GM12878 (cell line): ENCODE results near the gene PRPF38A. TPM values are rescaled to one million over a fixed set of nuclear protein-coding genes. Genes with fewer than 3 reads are reported as not detected.

Experiments used
- ATAC-seq: fragments of 200-7000 bp; cut with Tn5 transposase; 3 replicates; pipeline ENCODE4 v1.9.1; 2020; ENCODE audit warnings: mild to moderate bottlenecking, moderate library complexity
- BruUV-seq: library from RNA; stranded (reverse); fragments of 400-500 nt; replicated peaks from 2 replicates; lab custom pipeline; 2021; lab: Mats Ljungman, UMichigan
- CTCF ChIA-PET: fragments of 300-600 bp; sonication (Branson Sonifier 250); formaldehyde crosslinking; extraction: SDS; loops from one replicate; lab custom pipeline; 2021; ENCODE audit warnings: inconsistent platforms; lab: Yijun Ruan, JAX
- POLR2A ChIA-PET: fragments of 350-600 bp; formaldehyde crosslinking; extraction: SDS; loops from one replicate; lab custom pipeline; 2021; ENCODE audit warnings: inconsistent platforms; lab: Charles Lee
- RAD21 ChIA-PET: fragments of 300-600 bp; sonication (Branson Sonifier 250); formaldehyde crosslinking; loops from one replicate; lab custom pipeline; 2023; ENCODE audit warnings: antibody characterized with exemption; ENCODE audit not compliant: unreplicated experiment; lab: Charles Lee
- SMC1A ChIA-PET: fragments of 300-600 bp; sonication (Branson Sonifier 250); formaldehyde crosslinking; loops from one replicate; lab custom pipeline; 2023; ENCODE audit not compliant: unreplicated experiment, uncharacterized antibody; lab: Charles Lee
- DNase-seq: peaks from one replicate; pipeline ENCODE4 v3.0.0-alpha.2; 2011; ENCODE audit warnings: low read depth, low spot score
- FAIRE-seq: peaks from 3 replicates; lab custom pipeline; 2011; peaks lifted over from hg19 to GRCh38; lab: Jason Lieb, UNC
- H2AFZ ChIP-seq: 2 replicates; pipeline ENCODE4 v1.6.0; 2011; ENCODE audit warnings: low read depth, low read length, control low read depth; ENCODE audit not compliant: control insufficient read depth
- H3K27ac ChIP-seq: 2 replicates; pipeline ENCODE4 v1.5.1; 2011; ENCODE audit warnings: control low read depth; ENCODE audit not compliant: control insufficient read depth, insufficient read depth
- H3K27me3 ChIP-seq, 2 experiments: replicated peaks in 1 of 2; 2 replicates each; pipeline versions ENCODE4 v1.6.0 to v1.6.1; 2011; ENCODE audit warnings: low read length in 1 of 2; ENCODE audit not compliant: control insufficient read depth in 2 of 2, insufficient read depth in 2 of 2
- H3K36me3 ChIP-seq, 2 experiments: 2 replicates each; pipeline ENCODE4 v1.5.1; 2011; ENCODE audit warnings: low read length in 1 of 2; ENCODE audit not compliant: control insufficient read depth in 2 of 2, insufficient read depth in 2 of 2
- H3K4me1 ChIP-seq: 2 replicates; pipeline ENCODE4 v1.6.1; 2011; ENCODE audit warnings: mild to moderate bottlenecking, low read length, moderate library complexity, mixed read lengths; ENCODE audit not compliant: control insufficient read depth, insufficient read depth
- H3K4me2 ChIP-seq: 2 replicates; pipeline ENCODE4 v1.6.0; 2011; ENCODE audit warnings: control low read depth; ENCODE audit not compliant: control insufficient read depth, insufficient read depth
- H3K4me3 ChIP-seq: fragments of 200-600 bp; sonication (generic); 2 replicates; pipeline ENCODE4 v1.5.1; 2016
- H3K79me2 ChIP-seq: 2 replicates; pipeline ENCODE4 v1.6.0; 2011; ENCODE audit warnings: low read length; ENCODE audit not compliant: control insufficient read depth, insufficient read depth
- H3K9ac ChIP-seq: 2 replicates; pipeline ENCODE4 v1.8.0; 2011; ENCODE audit warnings: low read length, control low read depth, mixed read lengths; ENCODE audit not compliant: control insufficient read depth, insufficient read depth
- H3K9me3 ChIP-seq: replicated peaks from 3 replicates; pipeline ENCODE4 v1.5.1; 2011; ENCODE audit warnings: mild to moderate bottlenecking, low read length; ENCODE audit not compliant: control insufficient read depth, insufficient read depth
- H4K20me1 ChIP-seq: 2 replicates; pipeline ENCODE4 v1.6.0; 2011; ENCODE audit not compliant: control insufficient read depth, insufficient read depth
- CBFB ChIP-seq: IDR thresholded peaks from 2 replicates; pipeline ENCODE4 v1.6.1; 2016; ENCODE audit warnings: antibody characterized with exemption, low read depth
- CHD4 ChIP-seq: fragments of 200-600 bp; sonication (generic); IDR thresholded peaks from 2 replicates; pipeline ENCODE4 v1.6.1; 2016; ENCODE audit warnings: mild to moderate bottlenecking
- ESRRA ChIP-seq: IDR thresholded peaks from 2 replicates; pipeline ENCODE4 v1.6.1; 2012; ENCODE audit warnings: mild to moderate bottlenecking, low read length, improper control_type of control experiment
- HCFC1 ChIP-seq: fragments of 150-350 bp; IDR thresholded peaks from 2 replicates; pipeline ENCODE4 v1.6.1; 2014; ENCODE audit warnings: low read length
- NFIC ChIP-seq: IDR thresholded peaks from 2 replicates; pipeline ENCODE4 v1.6.1; 2012; ENCODE audit warnings: low read depth, mild to moderate bottlenecking, inconsistent platforms, low read length, moderate library complexity
- NR2C2 ChIP-seq: IDR thresholded peaks from 2 replicates; pipeline ENCODE4 v1.6.1; 2011; ENCODE audit warnings: borderline replicate concordance, low read depth; ENCODE audit not compliant: control insufficient read depth, insufficient read length
- PKNOX1 ChIP-seq: fragments of 450-650 bp; IDR thresholded peaks from 2 replicates; pipeline ENCODE4 v1.6.1; 2016; ENCODE audit warnings: mild to moderate bottlenecking
- SMAD1 ChIP-seq: fragments of 450-650 bp; IDR thresholded peaks from 2 replicates; pipeline ENCODE4 v1.6.1; 2018; ENCODE audit warnings: mild to moderate bottlenecking, low read depth; ENCODE audit not compliant: partially characterized antibody
- WGBS: methylation state at CpG from one replicate; pipeline ENCODE4 v1.1.6; 2016; ENCODE audit warnings: low lambda C conversion rate; ENCODE audit not compliant: insufficient replicate concordance, insufficient coverage; ENCODE audit errors: missing lambda C conversion rate; 5-methylcytosine and 5-hydroxymethylcytosine counted together
- in situ Hi-C: fragments of 300-500 bp; cut with MboI; formaldehyde crosslinking; loops from 9 replicates; pipeline ENCODE4 v1.14.3; 2018; ENCODE audit warnings: mixed read lengths
- intact Hi-C: fragments of 100-400 bp; cut with micrococcal nuclease; formaldehyde crosslinking; loops from one replicate; pipeline ENCODE4 v1.14.2; 2022; ENCODE audit not compliant: unreplicated experiment
- polyA plus RNA-seq, 11 experiments: library from polyadenylated mRNA; depleted of rRNA in 4 of 11; unstranded in 6 of 11; stranded (reverse) in 5 of 11; fragments of >200 nt; fragmentation: Nextera tagmentation in 4 of 11; fragmentation: Illumina TruSeq in 1 of 11; extraction: Ambion mirVana in 4 of 11; extraction: Trizol in 1 of 11; gene quantifications; 1 replicate in 1 of 11; 2 replicates in 10 of 11; pipeline versions ENCODE4 v1.2.1 to v1.2.3, GENCODE V29; 2011 to 2016; ENCODE audit warnings: inconsistent platforms in 2 of 11, missing spikeins in 2 of 11, low read depth in 1 of 11
- total RNA-seq, 4 experiments: library from RNA; depleted of rRNA in 3 of 4; stranded (reverse); fragments of >200 nt in 3 of 4; fragmentation: Illumina TruSeq in 1 of 4; extraction: Trizol in 1 of 4; gene quantifications; 2 replicates each; pipeline versions ENCODE4 v1.2.1 to v1.2.3, GENCODE V29; 2013 to 2021

The PRPF38A gene
- total and polyA plus RNA-seq, 10 of the 15 experiments (the other 5 are each of a cell fraction or from before 2014, with no cell fraction given) = 31.6 to 117 (median 77.7) TPM

DNA sequence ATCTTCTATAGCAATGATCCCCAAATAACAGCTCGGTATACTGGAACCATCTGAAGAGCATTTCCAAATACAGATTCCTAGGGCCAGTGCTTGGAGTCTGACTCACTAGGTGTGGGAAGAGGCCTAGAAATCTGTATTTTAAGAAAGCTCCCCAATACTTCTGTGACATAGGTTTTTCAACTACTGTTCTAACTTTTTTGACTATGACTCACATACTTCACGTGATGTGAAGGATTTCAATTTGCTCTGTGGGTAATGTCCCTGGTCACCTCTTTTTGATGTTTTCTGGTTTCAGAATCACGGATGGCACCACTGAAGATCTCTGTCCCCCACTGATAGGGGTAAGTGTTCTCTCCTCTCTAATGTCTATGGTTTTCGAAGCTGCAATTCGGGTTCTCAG is 11.2 kb upstream of the PRPF38A start:
- no peaks in the 10 kb centered on the region; the same call in 1 of the 2 replicates for H3K79me2 ChIP-seq
- no peak for TF ChIP-seq CBFB
- no peak for TF ChIP-seq NR2C2
- no peak for TF ChIP-seq PKNOX1
- TF ChIP-seq SMAD1 = no peak
- no peak for TF ChIP-seq HCFC1
- no peak for TF ChIP-seq NFIC
- TF ChIP-seq ESRRA = no peak
- no peak for TF ChIP-seq CHD4
- no peak overlapping the region for H2AFZ ChIP-seq
- 43% methylated on average over 5 of the region's 5 CpGs for WGBS
- in situ Hi-C loops = no loop called here
- H3K4me2 ChIP-seq = no peak overlapping the region
- H3K4me1 ChIP-seq = no peaks in the 10 kb centered on the region
- no peaks in the 10 kb centered on the region for H3K9me3 ChIP-seq
- H3K9ac ChIP-seq = no peak overlapping the region
- POLR2A ChIA-PET = interaction anchor here (0.6 kb wide), 1 partner anchor 10 kb away, joined by 3 read pairs; no protein-coding TSS in a partner anchor
- RAD21 ChIA-PET = no interaction called here
- no peak for DNase-seq
- no peak for FAIRE-seq
- CTCF ChIA-PET = no interaction called here
- intact Hi-C loops = no loop called here
- no peak for ATAC-seq
- H3K36me3 ChIP-seq = peaks cover 3 to 25% of the 10 kb centered on the region in 2 experiments
- H3K27me3 ChIP-seq = no peaks in the 10 kb centered on the region
- SMC1A ChIA-PET = interaction anchor here (1.0 kb wide), 1 partner anchor 12 kb away, joined by 4 read pairs; the partner anchor contains the start of gene PRPF38A
- no peaks in the 10 kb centered on the region for H4K20me1 ChIP-seq
- H3K4me3 ChIP-seq = no peak overlapping the region
- no peak overlapping the region for H3K27ac ChIP-seq
- BruUV-seq = no TSS peak
